ENCODE measurements around the gene INPP5E. TPM values are rescaled to one million over a fixed set of nuclear protein-coding genes. Genes with fewer than 3 reads are reported as not detected.
A peak's percentile ranks its signal among the peaks of the same experiment; 100 is the strongest.
"Not testable (repeated sequence)": the region's sequence is repeated elsewhere in the genome, so short reads cannot be mapped to it uniquely, and the experiment has no call there.

INPP5E gene
- total RNA-seq, 1 experiment from 2014 or later: 6.5 TPM

DNA sequence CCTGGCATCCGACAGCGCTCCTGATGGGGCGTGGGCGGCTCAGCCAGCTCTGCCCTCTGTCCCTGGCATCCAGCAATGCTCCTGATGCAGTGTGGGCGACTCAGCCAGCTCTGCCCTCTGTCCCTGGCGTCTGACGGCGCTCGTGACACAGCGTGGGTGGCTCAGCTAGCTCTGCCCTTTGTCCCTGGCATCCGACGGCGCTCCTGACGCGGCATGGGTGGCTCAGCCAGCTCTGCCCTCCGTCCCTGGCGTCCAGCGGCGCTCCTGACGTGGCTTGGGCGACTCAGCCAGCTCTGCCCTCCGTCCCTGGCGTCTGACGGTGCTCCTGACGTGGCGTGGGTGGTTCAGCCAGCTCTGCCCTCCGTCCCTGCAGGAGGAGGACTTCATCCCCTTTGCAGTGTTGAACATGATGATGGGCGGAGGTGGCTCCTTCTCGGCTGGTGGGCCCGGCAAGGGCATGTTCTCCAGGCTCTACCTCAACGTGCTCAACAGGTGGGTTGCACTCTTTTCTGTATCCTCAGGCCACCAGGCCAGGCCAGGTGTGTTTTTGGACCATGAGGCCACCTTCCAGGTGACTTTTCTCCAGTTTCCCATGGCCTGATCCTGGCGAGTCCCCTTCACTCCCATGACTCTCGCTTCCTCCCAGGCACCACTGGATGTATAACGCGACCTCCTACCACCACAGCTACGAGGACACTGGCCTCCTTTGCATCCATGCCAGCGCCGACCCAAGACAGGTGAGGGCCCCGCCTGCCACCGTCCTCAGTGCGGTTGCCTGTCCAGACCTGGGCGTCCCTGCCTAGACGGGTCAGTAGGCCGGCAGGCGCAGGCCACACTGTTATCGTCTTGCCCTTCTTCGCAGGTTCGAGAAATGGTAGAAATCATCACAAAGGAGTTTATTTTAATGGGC, 21.2 kb downstream of the INPP5E start:
- in situ Hi-C loops (cut with HindIII; ENCODE audit: low pct_unique_long_range_greater_than_20kb, low sequenced_read_pairs): no loop called here
- no peak for DNase-seq (ENCODE audit: low read depth, low spot score)

DNA sequence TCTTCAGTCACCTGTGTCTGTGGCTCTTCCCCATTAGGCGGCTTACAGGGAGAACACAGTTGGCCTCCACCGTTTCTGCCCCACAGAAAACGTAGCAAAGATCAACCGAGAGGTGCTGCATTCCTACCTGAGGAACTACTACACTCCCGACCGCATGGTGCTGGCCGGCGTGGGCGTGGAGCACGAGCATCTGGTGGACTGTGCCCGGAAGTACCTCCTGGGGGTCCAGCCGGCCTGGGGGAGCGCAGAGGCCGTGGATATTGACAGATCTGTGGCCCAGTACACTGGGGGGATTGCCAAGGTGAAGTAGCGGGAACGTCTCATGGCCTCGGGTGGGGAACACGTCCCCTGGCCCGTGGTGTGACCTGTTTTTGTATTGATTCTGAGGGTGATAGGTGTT, 22.7 kb downstream of the INPP5E start:
- DNase-seq (ENCODE audit: low read depth, low spot score): no peak
- in situ Hi-C loops (cut with HindIII; ENCODE audit: low pct_unique_long_range_greater_than_20kb, low sequenced_read_pairs): no loop called here

DNA sequence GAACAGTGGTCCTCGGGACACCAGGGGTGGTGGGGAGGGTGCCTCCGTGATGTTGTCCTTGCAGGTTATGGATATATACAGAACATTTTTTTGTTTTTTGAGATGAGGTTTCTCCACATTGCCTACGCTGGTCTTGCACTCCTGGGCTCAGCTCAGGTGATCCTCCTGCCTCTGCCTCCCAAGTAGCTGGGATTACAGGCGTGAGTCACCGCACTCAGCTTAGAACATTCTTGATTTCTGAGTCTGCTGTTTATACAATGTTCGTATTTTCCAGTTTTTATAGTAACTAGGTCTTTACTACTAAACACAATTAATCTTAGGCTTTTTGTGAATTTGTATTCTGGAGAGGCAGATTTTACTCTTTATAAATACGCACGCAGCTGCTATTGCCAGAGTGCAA, 23.2 kb downstream of the INPP5E start:
- in situ Hi-C loops (cut with HindIII; ENCODE audit: low pct_unique_long_range_greater_than_20kb, low sequenced_read_pairs): no loop called here
- DNase-seq (ENCODE audit: low read depth, low spot score): no peak

DNA sequence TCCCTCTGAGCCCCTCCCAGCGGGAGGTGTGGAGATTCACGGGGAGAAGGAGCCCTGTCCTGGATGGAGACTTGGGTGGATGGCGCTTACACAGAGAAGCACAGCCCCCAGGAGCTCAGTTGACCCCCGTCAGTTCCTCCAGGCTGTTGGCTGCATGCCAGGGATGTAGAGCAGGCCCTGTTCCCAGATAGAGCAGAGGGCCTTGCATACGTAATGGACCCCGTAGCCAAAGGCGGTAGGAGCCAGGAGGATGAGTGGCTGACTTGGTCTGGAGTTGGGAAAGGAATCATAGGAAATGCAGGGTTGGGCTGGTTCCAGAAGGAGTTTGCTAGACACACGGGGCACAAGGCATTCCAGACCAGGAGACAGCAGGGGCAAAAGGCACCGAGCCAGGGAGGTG, 26.7 kb downstream of the INPP5E start:
- no peak for DNase-seq (ENCODE audit: low read depth, low spot score)
- in situ Hi-C loops (cut with HindIII; ENCODE audit: low pct_unique_long_range_greater_than_20kb, low sequenced_read_pairs): no loop called here

DNA sequence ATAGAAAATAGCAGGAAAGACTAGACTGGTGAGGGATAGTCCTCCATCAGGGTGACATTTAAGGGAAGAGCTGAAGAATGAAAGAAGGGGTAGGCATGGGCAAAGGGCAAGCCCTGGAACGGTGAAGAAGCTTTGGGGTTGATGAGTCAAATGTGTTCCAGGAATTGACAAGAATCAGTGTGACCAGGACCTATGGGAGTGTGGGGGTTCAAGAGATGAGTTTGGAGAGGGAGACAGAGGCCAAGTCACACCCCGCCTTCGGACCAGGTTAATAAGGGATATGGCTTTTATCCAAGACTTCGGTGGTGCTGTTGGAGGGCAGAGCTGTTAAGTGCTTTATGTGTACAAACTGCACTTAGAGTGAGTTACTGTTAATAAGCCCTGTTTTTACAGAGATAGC, 28.3 kb downstream of the INPP5E start:
- in situ Hi-C loops (cut with HindIII; ENCODE audit: low pct_unique_long_range_greater_than_20kb, low sequenced_read_pairs): no loop called here
- no peak for DNase-seq (ENCODE audit: low read depth, low spot score)

DNA sequence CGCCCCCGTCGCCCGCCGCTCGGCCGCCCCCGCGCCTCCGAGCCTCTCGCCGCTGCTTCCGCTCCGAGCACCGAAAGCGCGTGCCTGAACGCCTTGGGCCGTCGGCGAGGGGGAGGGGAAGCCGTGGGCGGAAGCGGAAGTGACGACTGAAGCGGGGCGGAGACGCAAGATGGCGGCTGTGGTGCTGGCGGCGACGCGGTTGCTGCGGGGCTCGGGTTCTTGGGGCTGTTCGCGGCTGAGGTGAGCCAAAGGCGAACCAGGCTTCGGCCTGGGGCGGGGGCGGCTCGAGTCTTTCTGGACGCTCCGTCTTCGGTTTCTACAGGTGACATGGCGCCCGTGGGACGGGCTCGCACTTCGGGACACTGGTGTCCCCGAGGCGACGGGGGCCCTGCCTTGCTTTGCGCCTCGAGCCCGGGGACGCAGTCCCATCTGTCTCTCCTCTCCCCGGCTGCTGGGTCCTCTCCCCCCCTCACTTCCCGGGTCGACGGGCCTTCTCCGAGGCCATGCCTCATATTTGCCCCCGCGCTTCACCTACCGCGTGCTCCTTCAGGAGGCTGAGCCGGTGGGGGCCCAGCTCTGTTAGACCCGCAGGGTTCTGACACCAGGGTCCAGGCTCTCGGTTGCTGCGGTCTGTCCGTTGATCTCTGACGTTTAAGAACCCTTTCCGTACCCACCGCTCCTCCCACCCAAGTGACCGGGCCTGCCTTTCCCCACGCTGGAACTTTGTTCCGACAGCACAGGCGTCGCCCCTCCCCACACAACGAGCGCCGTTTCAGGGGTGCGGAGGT, 29.0 kb downstream of the INPP5E start, which contains the start of the genes ENTR1 and PMPCA:
ENTR1 (minus strand) TSS at position 115 of the 788 bp plus-strand sequence. CDS start 217 bp downstream, outside the sequence.
PMPCA (plus strand) TSS at position 159 of the 788 bp plus-strand sequence; CDS start at position 170, 11 bp downstream.
- in situ Hi-C loops (cut with HindIII; ENCODE audit: low pct_unique_long_range_greater_than_20kb, low sequenced_read_pairs): no loop called here

DNA sequence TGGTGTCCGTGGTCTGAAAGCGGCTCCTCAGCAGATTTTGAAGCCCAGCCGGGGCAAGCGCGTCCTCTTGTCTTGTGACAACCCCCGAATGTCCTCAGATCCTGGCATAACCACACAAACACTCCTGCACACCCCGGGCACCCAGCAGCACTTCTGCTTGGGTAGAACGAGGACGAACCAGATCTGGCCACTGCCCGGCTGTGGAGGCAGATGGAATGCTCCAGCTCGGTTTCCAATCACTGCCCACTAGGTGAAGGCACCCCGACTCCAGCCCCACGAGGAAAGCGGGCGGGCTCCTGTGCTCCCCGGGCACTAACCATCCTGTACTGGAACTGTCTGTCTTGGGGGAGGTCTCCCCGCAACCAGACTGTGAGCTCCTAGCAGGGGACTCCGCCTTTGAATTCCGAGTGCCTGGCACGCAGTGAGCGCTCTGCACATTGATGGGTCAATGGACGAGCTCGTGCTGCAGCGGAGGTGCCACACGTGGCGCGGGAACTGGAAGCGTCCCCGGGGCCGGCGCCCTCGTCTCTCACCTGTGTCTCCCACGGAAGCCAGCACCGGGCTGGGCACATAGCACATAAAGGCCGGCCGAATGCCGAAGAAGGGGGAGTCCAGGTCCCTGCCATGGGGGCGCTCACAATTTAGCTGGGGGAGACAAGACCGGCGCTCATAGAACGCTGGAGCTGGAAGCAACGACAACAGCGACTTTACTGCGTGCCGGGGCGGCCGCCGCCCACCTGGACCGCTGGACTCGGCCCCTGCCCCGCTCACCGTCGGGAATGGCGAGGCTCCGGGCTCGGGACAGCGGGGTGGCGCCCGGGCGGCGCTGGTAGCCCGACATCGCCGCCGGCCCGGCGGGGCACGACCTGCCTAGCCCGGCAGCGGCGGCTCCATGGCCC, 29.8 kb downstream of the INPP5E start:
- DNase-seq (ENCODE audit: low read depth, low spot score): peak; percentile 22
- in situ Hi-C loops (cut with HindIII; ENCODE audit: low pct_unique_long_range_greater_than_20kb, low sequenced_read_pairs): no loop called here

More for the DNA sequence above, 29.0 kb downstream of the INPP5E start, which contains the start of the genes ENTR1 and PMPCA:
- peak; percentile 90 for DNase-seq (ENCODE audit: low read depth, low spot score)

DNA sequence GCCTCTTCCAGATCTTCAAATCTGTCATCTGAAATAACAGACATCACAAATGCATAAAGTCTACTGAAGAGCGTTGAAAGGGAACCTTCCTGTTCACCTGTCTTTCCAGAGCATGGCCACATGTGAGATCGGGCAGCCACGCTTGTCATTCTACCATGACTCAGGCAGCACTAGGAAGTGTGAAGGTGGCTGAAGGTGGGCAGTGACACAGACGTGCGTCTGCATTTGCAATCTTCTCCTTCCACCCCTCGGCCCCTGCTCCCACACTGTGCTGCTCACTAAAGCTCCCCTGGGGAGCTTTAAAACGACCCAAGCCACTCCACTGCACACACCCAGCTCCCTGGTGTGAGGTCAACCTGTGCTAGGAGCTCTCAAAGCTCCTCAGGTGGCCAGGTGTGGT, 31.7 kb downstream of the INPP5E start:
- no peak for DNase-seq (ENCODE audit: low read depth, low spot score)
- in situ Hi-C loops (cut with HindIII; ENCODE audit: low pct_unique_long_range_greater_than_20kb, low sequenced_read_pairs): no loop called here

DNA sequence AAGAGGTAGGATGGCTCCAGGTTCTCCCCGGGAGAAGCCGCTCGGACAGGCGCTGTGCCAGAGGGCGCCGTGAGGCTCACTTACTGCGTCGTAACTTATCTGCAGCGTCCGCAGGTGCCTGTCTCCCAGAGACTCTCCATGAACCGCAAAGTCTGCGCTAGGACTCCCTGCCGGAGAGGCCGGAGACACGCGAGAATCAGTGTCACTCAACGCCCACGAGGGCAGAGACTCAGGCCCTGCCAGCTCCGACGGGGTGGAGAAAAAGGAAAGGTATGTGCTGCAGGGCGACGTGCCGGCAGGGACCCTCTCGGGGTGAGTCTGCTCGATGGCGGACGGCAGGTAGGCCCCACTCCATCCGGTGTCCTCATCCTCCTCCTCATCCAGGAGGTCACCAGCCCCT, 32.6 kb downstream of the INPP5E start:
- in situ Hi-C loops (cut with HindIII; ENCODE audit: low pct_unique_long_range_greater_than_20kb, low sequenced_read_pairs); DNase-seq (ENCODE audit: low read depth, low spot score): not testable (repeated sequence)

DNA sequence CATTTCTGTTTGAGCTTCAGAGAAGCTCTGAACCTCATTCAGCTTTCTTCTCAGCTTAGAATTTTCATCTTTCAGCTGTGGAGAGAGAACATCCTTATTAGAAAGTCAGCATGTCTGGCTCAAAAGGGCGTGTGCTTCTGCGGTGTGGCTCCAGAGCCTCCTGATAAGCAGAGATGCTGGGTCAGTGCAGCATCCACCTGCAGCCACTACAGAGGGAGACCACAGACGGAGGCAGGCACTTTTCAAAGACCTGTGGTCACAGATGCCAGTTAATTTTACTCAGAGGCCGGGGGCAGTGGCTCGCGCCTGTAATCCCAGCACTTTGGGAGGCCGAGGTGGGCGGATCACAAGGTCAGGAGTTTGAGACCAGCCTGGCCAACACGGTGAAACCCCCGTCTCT, 33.7 kb downstream of the INPP5E start:
- in situ Hi-C loops (cut with HindIII; ENCODE audit: low pct_unique_long_range_greater_than_20kb, low sequenced_read_pairs); DNase-seq (ENCODE audit: low read depth, low spot score): not testable (repeated sequence)

DNA sequence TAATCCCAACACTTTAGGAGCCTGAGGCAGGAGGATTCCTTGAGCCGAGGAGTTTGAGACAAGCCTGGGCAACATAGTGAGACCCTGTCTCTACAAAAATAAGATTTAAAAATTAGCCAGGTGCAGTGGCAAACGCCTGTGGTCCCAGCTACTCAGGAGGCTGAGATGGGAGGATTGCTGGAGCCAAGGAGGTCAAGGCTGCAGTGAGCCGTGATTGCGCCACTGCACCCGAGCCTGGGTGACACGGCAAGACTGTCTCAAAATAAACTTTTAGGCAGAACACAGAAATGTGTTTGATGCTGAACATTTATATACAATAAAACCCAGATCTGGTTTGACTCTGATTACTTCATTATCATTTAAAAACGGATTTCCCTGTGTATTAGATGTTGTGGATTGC, 34.2 kb downstream of the INPP5E start:
- no peak for DNase-seq (ENCODE audit: low read depth, low spot score)
- in situ Hi-C loops (cut with HindIII; ENCODE audit: low pct_unique_long_range_greater_than_20kb, low sequenced_read_pairs): no loop called here

DNA sequence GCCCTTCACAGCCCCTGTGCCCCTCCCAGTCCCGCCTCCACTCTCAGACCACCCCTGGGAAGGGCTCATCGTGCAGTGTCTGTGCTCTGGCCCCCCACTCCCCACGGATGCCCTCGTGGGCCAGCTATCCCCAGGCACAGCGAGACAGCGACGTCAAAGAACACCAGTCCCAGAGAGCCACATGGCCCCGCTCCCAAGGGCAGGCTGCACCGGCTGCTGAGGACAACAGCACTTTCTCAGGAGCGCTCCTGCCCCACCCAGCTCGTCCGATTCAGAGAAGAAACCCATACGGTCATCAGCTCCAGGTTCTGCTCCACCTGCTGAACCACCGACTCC, 34.9 kb downstream of the INPP5E start:
- in situ Hi-C loops (cut with HindIII; ENCODE audit: low pct_unique_long_range_greater_than_20kb, low sequenced_read_pairs): no loop called here
- no peak for DNase-seq (ENCODE audit: low read depth, low spot score)

DNA sequence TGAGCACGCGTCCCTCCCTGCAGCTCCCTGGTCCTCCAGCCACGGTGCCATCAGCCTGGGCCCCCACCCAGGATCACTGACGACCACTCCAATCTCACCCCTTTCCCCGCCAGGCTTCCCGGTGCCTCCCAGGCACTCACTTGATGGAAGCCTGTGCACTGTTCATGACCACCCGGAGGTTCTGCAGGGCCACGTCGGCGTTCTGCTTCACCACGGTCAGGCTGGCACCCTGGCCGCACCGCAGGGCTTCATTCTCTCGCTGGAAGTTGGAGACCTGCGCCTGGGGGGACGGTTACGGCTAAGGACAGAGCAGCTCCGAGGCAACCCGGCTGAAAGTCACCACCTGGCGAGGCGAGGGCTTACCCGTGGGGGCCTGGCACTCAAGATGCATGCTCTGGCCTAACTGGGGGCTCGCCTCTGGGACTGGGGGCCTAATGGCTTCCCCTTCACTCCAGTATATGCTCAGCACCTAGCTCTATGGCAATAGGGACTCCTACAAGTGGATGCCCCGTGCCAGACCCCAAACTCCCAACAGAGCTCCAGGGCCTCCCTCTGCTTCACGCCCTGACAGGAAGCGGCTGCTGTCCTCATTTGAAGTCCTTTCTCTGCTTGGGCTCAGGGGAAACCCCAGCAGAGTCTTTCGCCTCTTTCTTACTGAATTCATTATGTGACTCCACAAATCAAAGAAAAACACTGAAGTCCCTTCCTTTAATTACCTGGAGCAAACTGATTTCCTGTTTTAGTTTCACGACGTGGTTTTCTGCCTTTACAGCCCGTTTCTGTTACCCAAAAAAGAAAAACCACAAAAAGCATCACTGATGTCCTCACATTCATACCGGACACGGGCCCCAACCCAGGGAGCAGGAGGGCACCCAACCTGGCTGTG, 35.5 kb downstream of the INPP5E start:
- in situ Hi-C loops (cut with HindIII; ENCODE audit: low pct_unique_long_range_greater_than_20kb, low sequenced_read_pairs): no loop called here
- DNase-seq (ENCODE audit: low read depth, low spot score): no peak

DNA sequence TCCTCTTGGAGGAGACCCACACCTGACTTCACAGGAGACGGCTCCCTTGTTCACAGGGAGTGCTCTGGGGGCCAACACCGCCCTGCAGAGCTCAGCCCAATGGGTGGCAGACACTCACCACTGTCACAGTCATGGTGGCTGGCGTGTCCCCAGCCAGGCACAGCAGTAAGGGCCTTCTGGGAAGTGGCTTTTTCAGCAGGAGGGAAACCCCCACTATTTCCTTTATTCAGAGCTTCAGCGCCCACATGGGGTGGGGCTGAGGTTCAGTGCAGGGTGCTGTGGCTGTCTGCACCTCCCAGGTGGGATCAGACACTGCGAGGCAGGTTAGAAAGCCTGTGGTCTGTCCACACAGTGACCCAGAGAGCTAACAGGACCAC, 36.1 kb downstream of the INPP5E start:
- in situ Hi-C loops (cut with HindIII; ENCODE audit: low pct_unique_long_range_greater_than_20kb, low sequenced_read_pairs): no loop called here

DNA sequence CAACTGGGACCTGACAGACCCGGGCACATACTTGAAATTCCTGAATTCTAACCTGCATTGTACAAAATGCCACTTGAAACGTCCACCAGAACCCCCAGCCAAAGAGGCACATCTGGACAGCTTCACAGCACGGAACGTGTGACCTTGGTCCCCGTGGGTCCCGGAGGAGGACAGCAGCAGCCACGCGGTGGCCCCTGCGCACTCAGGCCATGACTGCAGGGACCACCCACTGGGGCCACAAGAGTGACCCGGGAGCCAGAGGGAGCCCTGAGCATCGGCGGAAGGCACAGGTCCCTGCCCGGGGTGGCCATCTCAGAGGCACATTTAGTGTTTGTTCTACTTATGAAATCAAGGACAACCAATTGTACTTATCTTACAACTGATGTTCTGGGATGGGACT, 37.6 kb downstream of the INPP5E start:
- in situ Hi-C loops (cut with HindIII; ENCODE audit: low pct_unique_long_range_greater_than_20kb, low sequenced_read_pairs): no loop called here
- no peak for DNase-seq (ENCODE audit: low read depth, low spot score)

More for the DNA sequence above, 36.1 kb downstream of the INPP5E start:
- DNase-seq (ENCODE audit: low read depth, low spot score): no peak

DNA sequence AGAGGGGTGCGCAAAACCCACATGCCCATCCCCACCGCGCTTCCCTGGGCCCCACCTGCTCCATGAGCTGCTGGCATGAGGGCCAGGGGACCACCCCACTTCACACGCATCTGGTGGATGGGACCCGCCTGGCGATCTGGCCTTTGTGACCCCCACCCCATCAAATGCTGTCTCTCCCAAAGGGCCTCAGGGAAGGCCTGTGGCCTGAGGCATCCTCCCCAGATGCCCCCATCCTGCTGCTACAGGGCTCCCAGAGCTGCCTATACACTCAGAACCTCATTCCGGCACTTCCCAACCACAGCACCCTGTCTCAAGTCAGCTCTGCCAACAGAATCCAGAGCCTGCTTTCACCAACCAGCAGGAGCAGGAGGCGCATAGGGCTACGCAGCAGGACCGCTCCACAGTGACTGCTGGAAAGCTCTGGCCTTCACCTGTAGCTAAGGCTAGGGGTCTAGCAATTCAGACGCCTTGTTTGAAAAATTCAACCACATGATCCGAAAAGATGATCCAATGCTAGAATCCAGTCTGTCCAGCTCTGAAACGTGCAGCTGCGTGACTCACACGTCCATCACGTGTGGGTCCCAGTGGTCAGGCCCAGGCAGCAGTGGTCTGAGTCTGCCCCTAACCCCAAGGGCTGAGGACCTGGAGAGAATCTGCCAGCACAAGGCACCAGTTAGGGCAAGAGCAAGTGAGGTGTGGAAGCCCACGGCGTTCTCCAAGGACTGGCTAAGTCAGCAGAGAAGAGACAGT, 38.3 kb downstream of the INPP5E start:
- in situ Hi-C loops (cut with HindIII; ENCODE audit: low pct_unique_long_range_greater_than_20kb, low sequenced_read_pairs): no loop called here
- no peak for DNase-seq (ENCODE audit: low read depth, low spot score)
